GM18868 (cell line): ENCODE data around the gene MBNL1.

ENCODE experiments used
- ATAC-seq: cut with Tn5 transposase; IDR thresholded peaks from one replicate; pipeline ENCODE4 v1.9.1; 2021; ENCODE audit warnings: mild to moderate bottlenecking, moderate library complexity; ENCODE audit not compliant: unreplicated experiment

MBNL1 gene

DNA sequence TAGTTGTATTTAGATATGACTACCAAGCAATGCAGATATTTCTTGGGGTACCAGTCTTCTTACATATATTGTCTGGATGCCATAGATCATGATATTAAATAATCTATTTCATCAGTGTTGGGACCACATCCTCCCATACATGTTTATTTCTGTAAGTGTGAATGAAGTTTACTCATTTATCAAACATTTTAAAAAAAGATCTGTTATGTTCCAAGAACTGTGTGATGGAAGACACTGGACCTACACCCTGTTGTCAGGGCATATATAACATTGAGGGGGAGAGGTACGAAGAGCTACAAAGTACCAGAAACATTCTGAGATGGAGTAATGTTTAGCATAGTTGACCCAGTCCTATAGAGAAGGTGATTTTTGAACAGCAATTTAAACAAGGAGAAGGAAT, 26.6 kb downstream of the MBNL1 start:
- no peak for ATAC-seq

DNA sequence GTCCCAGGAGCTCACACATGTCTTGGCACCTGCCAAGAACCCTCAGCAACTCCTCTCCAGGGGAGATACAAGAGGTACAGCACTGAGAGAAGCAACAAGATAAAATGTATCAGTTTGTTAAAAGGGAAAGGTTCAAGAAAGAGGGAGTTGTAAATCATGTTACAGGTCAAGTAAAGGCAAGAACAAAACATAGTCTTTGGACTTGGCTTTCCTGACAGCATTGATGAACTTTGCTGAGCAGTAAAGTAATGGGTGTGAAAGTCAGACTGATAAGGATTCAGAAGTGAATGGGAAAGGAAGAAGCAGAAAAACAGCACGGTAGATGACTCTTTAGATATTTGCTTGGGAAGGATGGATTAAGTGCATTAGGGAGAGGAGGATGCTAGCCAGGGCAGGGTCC, 27.1 kb downstream of the MBNL1 start:
- ATAC-seq, result no peak

DNA sequence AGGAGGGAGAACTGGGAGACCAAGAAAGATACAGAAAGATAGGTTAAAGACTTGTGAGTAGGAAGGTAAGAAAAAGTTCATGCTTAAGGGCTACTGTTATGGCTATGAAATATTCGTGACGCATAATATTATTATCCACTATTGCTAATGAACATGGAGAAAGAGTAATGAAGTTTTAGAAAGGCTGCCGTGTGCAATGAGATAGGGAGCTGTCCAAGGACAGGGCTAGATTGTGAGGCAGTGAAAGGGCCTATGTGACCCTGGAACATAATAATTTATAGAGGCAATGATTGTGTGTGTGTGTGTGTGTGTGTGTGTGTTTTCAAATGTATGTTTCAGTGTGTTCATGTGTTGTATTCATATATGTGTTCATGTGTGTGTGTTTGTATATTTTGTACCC, 27.7 kb downstream of the MBNL1 start:
- no peak for ATAC-seq

DNA sequence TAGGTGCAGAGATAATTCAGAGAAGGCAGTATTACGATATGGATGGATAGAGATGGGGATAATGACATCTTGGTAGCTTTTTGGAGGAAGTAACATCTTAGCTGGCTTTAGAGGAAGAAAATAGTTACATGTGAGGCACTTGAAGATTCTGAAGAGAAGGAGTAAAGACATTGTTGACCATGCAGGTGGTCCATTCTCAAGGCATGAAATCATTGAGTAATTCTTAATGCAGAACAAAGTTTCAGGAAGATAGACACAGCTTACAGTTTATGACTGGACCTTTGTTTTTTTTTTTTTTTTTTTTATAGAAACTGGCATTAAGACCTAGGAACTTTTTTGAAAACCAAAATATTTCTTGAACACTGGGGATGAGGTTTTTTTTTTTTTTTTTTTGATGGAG, 28.2 kb downstream of the MBNL1 start:
- ATAC-seq, result no peak

DNA sequence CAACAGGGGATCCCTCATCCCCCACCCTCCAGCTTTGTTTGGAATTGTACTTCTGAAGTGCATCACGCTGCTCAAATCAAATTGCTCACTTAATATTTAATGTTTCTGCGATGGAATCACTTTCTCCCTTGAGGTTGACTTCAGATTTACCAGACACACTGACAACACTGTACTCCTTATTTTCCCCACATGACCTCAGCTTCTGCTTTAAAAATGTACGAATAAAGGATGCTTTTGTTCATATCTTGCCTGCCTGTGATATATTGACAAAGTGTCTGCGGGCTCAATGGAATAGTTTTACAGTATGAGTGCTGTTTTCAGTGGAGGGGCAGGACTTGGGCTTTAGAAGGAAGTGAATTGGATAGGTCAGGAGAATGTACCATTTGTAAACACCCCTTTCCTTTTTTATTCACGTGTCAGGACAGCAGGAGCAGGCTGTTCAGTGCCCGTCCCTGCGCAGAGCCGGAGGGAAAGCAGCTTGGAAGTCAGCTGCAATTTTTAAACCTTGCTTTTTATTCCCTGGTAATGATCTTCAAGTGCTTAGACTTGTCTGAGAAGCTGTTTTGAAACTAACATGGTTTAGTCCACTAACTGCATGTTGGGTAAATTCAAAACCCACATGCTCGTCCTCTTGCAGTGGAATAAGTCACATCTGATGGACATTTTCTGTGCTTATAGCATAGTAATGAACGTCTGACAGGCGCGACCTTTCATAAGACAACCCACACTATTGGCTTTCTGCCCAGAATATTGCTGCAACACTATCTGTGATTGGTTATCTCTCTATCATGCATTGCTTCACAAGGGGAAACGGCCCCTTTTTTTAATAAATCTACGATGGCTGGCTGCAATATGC, 29.9 kb downstream of the MBNL1 start:
- peak; percentile 56 for ATAC-seq

DNA sequence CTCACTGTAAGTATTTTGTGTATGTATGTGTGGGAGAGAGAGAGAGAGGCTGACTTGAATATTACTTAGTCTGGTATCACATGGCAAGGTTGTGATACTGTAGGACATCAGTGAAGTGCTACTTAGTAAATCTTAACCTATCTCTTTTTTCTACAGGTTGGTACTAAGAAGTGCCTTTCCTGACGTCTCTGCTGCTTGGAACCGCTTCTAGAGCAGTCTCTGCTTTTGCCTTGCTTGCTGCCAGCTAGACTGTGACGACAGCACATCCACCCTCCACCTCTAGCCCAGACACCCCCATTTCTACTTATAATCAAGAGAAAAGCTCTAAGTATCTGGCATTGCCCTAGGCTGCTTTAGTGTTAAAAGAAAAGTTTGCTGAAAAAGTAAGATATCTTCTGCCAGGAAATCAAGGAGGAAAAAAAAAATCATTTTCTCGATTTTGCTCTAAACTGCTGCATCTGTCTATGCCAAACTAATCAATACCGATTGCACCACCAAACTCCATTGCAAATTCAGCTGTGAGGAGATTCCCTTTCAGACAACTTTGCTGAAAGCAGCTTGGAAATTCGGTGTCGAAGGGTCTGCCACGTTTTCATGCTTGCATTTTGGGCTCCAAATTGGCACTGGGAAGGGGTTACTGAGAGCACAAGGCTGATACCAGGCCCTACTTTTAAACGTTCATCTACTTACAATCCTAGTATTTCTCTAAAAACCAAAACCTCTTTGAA, 30.7 kb downstream of the MBNL1 start:
- no peak for ATAC-seq

DNA sequence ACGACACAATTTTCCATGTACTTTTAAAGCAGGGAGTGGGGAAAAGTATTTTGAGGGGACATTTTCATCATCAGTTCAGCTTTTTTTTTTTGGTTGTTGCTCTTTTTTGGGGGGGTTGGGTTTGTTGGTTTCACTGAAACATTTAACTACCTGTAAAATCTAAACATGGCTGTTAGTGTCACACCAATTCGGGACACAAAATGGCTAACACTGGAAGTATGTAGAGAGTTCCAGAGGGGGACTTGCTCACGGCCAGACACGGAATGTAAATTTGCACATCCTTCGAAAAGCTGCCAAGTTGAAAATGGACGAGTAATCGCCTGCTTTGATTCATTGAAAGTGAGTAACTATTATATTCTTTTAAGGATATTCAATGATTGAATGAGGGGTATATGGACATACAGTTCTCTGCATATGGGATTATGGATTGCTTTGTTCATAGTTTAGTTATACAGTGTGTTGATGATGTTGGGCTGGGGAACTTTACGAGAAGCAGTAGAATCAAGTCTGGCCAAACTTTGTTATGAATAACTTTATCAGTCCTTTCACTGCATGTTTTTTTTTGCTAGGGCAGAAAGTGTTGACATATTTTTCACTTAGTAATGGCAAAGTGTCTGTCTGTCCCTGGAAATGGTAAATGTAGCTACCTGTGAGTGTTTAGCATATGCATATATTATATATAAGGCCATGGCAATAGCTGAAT, 31.5 kb downstream of the MBNL1 start:
- ATAC-seq, result no peak

DNA sequence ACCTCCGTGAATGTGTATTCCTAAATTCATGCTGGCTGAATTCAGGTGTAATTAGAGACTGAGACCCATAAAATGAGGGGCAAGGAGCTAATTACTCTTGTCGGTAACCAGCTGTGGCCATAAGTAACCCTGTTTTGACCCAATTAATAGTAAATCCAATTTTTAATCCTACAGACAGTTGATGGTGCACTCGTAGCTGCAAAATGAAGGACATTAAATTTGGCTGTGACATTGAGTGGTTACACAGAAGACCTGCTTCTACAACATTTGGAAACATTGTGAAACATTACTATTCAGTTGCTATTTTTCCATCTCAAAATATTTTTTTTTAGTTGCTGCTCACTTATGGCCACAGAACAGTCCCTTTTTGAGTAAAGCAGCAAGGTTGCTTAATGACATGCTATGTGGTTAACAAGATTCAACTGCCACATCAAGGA, 33.0 kb downstream of the MBNL1 start:
- no peak for ATAC-seq

DNA sequence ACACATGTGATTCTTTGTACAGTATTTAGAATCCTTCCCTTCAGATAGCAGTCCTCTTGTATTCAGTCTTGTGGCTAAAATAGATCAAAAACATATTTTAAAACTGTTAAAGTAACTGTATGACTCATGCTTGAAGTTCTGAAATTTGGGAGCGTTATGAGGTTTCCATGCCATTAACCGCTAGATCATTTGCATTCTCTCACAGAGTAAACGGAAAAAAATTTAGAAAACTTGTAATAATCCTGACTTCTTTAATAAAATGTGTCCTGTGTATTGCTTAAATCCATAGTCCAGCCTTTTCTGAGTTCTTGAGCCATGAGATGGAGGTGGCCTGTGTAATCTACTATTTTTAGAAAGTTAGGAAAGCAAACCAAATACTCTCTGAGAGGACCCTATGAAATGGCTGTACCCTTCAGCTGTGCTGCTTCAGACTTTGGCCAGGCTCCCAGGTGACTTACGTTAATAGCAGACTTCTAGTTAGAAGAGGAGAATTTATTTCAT, 33.8 kb downstream of the MBNL1 start:
- ATAC-seq, result peak; percentile 82

DNA sequence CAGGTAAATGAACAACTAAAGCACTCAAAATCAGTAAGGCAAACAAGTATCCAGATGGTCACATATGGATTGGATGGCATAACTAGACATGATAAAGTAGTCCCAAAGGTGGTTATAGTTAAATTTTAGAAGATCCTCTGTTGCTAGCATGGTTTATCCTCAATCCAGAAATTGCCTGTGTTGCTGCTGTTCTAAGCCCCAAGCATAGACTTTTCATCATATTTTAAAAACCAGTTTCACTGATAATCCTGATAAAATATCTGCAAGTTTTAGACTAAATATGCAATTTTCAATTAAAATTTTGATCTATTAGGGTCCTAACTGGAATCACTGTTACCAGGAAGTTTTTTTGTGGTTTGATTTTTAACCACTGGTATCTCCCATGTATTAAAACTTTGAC, 35.4 kb downstream of the MBNL1 start:
- no peak for ATAC-seq

DNA sequence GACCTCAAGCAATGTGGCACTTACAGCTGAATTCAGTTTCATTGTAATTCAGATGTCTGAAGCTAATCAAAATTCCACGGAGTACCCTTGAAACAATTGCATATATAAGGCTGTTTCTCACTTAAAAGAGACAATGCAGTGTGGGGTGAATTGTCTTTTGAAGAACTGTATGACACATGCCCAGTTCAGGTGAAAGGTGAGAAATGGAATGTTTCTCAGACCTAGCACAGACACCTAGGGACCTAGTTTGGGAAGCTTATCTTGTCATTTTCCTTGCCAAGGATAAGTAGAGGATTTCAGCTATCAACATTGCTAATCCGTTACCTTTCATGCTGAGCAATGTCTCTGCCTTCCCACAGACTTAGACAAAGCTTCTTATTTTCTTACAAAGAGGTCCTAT, 36.3 kb downstream of the MBNL1 start:
- no peak for ATAC-seq

DNA sequence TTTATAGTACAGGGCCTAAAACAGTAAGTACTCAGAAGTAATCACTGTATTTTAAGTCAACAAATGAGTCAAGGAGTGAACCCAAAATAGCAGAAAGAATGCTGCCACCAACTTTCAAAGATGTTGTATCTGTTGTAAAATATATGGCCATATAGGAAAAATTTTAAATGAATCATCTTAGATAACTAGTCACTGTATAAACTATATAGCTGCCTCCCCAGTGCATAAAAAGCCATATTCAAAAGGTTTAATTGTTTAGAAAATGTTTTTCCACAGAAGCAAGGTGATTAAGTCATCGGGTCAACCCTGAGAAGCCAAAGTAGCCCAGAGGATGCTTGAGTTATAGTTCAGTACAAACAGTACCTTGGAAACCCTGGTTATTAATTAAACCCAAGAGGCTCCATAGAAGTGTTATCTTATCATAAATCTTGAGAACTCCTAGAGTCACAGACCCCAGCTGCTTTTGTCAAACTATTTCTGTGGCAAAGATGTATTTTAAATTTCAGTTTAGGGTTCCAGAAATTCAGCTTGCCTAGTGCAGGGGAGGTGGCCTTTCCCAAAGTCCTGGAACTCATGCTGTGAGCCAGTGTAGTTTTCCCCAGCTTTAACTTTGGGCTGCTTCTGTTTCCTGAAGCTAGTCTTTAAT, 39.2 kb downstream of the MBNL1 start:
- ATAC-seq, result no peak

DNA sequence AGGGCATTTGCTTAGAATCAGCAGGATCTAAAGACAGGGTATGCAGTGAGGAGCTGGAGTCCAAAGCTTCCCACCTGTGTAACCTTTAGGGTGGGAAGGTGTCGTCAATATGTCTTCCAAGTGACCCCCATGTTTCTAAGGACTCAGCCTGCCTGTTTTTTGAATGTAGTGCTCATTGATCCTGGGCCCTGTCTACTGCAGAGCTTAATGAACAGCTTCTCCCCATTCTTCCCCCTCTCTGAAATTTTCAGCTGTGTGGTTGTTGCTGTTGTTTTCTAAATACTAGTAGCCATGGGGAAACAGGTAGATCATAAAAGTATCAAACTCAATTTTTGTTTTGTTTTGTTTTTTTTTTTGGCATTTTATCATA, 39.7 kb downstream of the MBNL1 start:
- no peak for ATAC-seq

DNA sequence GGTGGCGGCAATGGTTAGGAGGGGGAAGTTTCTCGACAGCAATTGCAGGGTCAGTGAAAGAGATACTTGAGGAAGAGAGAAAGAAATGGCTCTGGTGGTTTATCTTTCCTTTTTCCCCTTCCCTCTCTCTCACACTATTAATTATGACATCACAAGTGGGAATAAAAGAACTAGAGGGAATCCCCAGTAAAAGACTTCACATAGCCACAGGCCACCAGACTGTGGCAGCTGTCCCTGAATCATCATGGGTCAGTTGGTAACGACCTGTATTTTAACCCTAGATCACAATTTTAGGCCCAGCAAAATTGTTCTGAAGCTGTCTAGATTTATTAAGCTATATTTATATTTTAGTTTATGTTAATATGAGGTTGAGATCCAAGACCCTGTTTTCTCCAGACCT, 40.3 kb downstream of the MBNL1 start:
- no peak for ATAC-seq

DNA sequence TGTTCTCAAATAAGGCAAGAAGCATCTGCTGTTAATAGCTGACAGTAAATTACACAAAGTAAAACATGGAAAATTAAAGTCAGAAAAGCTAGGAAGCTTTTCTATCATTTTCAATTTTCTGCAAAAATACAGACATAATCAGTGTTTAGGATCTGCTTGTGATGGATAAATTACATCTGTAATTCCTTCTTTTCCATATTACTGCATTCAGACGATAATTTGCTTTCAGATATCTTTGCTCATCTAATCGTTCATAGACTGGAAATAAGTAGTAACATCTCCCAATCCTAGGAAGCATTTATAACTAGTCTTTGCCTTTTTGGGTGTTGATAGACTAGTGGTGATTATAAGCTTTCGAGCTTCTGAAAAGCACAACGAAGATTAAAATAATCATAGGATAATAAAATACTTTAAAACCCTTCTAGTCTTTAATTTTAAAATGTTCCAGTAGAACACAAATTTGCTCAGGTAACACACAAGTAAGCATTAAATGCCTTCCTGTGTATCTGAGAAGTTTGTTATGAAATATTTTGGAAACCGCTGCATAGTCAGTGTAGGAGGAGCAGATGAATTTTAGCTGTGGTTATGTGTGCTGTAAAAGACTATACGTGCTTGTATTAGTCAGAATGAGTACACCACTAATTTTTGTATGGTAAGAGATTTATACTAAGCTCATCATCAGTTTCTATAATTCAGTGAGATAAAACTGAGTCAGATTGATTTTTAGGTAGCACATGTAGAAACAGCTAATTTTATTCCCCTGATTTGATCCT, 41.0 kb downstream of the MBNL1 start:
- ATAC-seq, result peak; percentile 72

DNA sequence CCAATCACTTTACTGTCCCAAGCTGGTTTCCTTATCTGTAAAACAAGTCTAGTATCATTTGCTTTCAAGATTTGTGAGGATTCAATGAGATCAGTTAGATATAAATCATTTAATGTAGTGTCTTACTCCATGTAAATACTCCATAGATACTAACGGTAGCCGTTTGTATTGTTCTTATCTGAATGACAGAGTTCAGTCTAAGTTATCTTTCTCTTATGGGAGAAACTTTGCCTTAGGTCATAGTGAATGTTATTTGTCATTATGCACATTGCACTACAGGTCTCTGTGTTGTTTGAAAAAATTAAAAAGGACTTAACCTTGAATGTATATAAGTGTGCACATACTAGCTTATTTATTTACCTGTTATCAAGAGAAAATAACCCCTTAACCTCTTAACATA, 44.7 kb downstream of the MBNL1 start:
- no peak for ATAC-seq

DNA sequence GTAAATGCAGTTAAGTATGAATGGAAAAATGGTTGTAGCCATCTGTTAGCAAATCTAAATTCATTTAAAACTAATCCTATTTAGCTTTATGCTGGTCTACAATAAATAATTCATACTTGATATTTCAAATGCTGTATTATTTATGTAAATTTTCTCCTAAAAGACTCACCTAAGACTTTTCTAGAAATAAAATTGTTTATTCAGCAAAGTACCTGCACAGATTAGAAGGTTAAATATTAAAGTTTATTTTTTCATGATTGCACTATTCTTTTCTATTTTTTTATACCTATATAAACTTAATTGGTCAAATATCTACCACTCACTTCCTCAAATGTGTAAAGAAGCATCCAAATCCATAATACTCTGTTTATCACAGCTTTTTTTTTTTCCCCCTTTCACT, 45.2 kb downstream of the MBNL1 start:
- no peak for ATAC-seq

DNA sequence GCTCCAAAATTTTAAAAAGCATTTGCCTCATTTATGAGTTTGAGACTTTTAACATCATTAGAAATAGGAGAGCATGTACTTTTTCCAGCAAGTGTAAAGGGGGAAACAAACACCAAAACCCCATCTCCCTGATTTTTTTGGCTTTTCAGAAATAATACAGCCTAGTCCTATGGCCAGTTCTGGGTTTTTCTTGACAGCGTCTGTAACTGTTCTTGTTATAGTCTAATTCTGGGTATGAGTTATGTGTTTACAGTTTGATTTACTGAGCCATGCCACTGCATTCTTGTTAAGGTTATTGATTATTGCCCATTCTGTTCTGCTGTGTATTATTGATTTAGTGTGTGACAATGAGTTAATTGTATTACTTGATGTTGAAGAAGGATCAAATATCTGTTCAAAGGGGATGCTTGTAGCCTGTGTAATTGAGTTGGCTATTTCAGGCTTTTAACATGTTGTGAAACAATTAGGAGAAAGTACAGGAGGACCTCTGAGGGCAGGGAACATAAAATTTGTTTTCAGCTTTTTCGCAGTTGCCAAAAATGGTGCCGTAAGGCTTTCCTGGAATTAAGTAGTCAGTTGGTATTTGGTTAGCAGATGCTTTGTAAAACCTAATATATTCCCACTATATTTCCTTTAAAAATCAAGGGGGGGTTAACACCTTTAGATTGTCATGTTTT, 46.1 kb downstream of the MBNL1 start:
- no peak for ATAC-seq

DNA sequence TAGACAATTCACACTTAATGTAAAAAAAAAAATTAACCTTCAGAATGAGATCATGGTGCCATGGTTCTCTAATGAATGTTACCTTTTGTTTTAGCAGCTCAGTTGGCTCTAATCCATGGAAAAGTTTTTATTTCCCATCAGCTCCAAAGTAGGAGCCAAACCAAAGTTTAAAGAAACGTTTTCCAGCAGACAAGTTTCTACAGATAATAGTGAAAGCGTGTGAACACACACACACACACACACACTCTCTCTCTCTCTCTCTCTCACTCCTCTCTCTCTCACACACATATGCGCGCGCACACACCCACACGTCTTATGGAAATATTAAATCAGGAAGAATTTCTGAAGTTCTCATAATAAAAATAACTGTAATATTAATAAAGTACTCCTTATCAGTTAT, 46.9 kb downstream of the MBNL1 start:
- no peak for ATAC-seq

DNA sequence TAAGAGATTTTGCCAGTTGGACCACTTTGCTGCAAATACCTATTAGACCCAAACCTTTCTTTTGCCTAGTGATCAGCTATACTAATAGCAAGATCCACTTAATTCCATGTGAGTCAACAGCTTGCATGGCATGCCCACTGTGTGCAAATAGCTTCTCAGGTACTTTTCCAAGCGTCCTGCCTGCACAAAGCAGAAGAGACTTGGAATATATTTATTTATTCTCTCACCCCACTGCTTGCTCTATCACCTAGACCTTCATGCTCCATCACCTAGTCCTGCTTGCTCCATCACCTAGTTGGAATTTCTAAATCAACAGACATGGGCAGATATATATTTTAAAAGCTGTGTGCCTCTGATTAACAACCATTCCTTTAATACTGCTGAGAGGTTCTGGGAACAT, 47.6 kb downstream of the MBNL1 start:
- ATAC-seq, result no peak
